Measurements from ENCODE around the gene AIP.

The AIP gene

DNA sequence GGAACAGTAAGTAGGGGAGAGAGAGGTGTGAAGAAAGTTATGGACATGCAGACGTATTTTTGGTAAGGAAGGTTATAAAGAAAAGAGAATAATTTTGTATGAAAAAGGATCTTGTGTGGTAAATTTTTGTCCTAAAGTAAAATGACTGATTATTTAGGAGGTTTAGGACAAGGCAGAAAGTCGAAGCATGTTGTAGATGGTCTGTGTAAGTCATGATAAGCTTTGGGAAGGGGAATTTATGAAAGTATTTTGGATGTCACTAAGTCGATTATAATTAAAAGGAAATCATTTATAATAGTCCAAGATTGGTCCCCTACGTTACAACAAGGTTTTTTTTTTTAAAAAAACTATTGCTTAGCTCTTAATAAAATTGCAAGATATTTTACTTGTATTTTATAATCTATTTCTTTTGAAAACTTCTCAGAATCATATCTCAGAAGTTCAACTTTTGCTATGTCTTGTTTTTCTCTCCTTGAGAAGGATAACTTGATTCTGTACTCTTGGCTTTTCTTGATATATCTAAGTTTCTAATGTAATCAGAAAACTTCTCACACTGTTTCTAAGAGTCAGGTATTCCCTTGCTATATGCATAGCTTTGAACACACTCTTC is 51.3 kb downstream of the AIP start:
- DNase-seq (ENCODE audit: low read depth), result no peak

DNA sequence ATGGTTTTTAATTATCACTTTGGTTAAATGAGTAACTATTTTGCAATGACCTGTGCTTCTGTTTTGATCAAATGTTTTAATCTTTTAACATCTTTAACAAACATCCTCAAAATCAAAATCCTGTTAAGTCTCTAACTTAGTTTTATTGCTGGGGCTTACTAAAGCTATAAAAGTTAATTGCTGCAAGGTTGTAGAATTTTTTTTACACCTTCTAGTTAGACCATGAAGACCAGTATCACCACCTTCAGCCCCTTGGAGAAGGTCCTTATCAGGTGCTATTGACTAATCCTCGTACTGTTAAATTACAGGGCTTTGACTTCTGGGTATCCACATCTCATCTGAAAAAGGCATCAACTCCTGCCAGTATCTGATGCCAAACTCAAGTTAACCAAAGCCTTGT is 52.7 kb downstream of the AIP start:
- DNase-seq (ENCODE audit: low read depth), result no peak

GRCh38 chr11:67538306-67538705 is 55.5 kb downstream of the AIP start:
- no peak for DNase-seq (ENCODE audit: low read depth)

DNA sequence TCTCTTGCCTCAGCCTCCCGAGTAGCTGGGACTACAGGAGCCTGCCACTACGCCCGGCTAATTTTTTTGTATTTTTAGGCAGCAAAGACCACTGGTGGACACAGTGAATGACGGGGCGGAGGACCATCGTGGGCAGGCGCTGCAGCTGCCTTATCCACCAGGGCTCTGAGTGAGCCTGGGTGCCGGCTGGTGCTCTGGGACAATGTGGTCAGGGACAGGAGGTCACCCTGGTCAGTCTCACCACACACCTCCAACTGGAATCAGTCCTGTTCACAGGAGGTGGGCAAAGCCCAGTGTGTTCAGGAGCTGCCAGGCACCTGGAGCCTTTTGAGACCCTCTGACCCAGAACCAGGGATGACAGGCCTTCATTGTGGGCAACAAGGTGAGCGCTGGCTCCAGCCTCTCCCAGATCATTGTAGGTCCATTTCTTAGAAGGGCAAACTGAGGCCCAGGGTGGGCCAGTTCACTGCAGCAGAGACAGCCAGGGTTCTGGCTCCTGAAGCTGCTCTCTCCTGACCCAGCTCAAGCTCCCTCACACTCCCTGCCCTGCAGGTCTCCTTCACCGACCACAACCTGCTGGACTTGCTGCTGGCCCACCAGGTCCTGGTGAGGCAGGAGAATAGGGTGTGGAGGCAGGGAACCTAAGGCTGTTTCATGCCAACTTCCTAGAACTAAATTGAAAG is 56.1 kb downstream of the AIP start:
- DNase-seq (ENCODE audit: low read depth), result no peak

GRCh38 chr11:67539550-67539949 is 56.7 kb downstream of the AIP start:
- DNase-seq (ENCODE audit: low read depth), result no peak
